T-helper 2 cell treated with Interferon-gamma antibody and Interleukin-4, amounts not matched to agents 5 μg/mL and 100 μg/mL, for 36 hours (primary cell): ENCODE measurements around the gene TEAD4.
A peak's percentile ranks its signal among the peaks of the same experiment; 100 is the strongest.

Experiments
- DNase-seq: peaks from one replicate; pipeline ENCODE4 v3.0.0; 2021; ENCODE audit warnings: low spot score
- H3K27ac Mint-ChIP-seq: one replicate; pipeline ENCODE4 v1.8.0; 2021; ENCODE audit warnings: mild to moderate bottlenecking, mixed read lengths
- H3K27me3 Mint-ChIP-seq: one replicate; pipeline ENCODE4 v1.8.0; 2021; ENCODE audit warnings: low read depth, mixed read lengths
- H3K36me3 Mint-ChIP-seq: one replicate; pipeline ENCODE4 v1.8.0; 2021; ENCODE audit warnings: low read depth, mixed read lengths
- H3K4me1 Mint-ChIP-seq: one replicate; pipeline ENCODE4 v1.8.0; 2021; ENCODE audit warnings: low read depth, mixed read lengths
- H3K4me3 Mint-ChIP-seq: one replicate; pipeline ENCODE4 v1.8.0; 2022; ENCODE audit warnings: mild to moderate bottlenecking, moderate library complexity, mixed read lengths
- H3K9me3 Mint-ChIP-seq: one replicate; pipeline ENCODE4 v1.8.0; 2021; ENCODE audit warnings: mixed read lengths

The TEAD4 gene

GRCh38 chr12:3035815-3036702 is 76.9 kb downstream of the TEAD4 start:
- Mint-ChIP-seq H3K4me1 (no peaks in the 10 kb centered on the region), H3K4me3 (no peak overlapping the region), H3K9me3 (no peaks in the 10 kb centered on the region), H3K27ac (no peak overlapping the region), H3K36me3 (no peaks in the 10 kb centered on the region), H3K27me3 (no peaks in the 10 kb centered on the region)
- no peak for DNase-seq

GRCh38 chr12:3036901-3037600 is 77.9 kb downstream of the TEAD4 start:
- H3K4me3 Mint-ChIP-seq, result no peak overlapping the region
- H3K27ac Mint-ChIP-seq, result no peak overlapping the region
- no peaks in the 10 kb centered on the region for H3K9me3 Mint-ChIP-seq
- H3K4me1 Mint-ChIP-seq, result no peaks in the 10 kb centered on the region
- H3K36me3 Mint-ChIP-seq, result no peaks in the 10 kb centered on the region
- DNase-seq, result no peak
- H3K27me3 Mint-ChIP-seq, result no peaks in the 10 kb centered on the region

- no peak for DNase-seq
- no peak overlapping the region for H3K4me3 Mint-ChIP-seq
- no peaks in the 10 kb centered on the region for H3K9me3 Mint-ChIP-seq
- no peaks in the 10 kb centered on the region for H3K36me3 Mint-ChIP-seq
- H3K4me1 Mint-ChIP-seq, result no peaks in the 10 kb centered on the region
- H3K27me3 Mint-ChIP-seq, result no peaks in the 10 kb centered on the region
- H3K27ac Mint-ChIP-seq, result no peak overlapping the region
Measured at GRCh38 chr12:3038166-3038565, 79.0 kb downstream of the TEAD4 start.

- no peak overlapping the region for H3K4me3 Mint-ChIP-seq
- DNase-seq, result no peak
- H3K36me3 Mint-ChIP-seq, result no peaks in the 10 kb centered on the region
- H3K27me3 Mint-ChIP-seq, result no peaks in the 10 kb centered on the region
- H3K9me3 Mint-ChIP-seq, result no peaks in the 10 kb centered on the region
- H3K4me1 Mint-ChIP-seq, result no peaks in the 10 kb centered on the region
- no peak overlapping the region for H3K27ac Mint-ChIP-seq
Measured at GRCh38 chr12:3038926-3039510, 79.8 kb downstream of the TEAD4 start.

- Mint-ChIP-seq H3K36me3 (no peaks in the 10 kb centered on the region), H3K4me3 (no peak overlapping the region), H3K9me3 (no peaks in the 10 kb centered on the region), H3K27ac (no peak overlapping the region), H3K27me3 (no peaks in the 10 kb centered on the region), H3K4me1 (no peaks in the 10 kb centered on the region)
- no peak for DNase-seq
Measured at GRCh38 chr12:3040026-3040656, 80.9 kb downstream of the TEAD4 start.

GRCh38 chr12:3040663-3041544 is 81.7 kb downstream of the TEAD4 start:
- no peak for DNase-seq
- Mint-ChIP-seq H3K9me3 (no peaks in the 10 kb centered on the region), H3K4me1 (no peaks in the 10 kb centered on the region), H3K36me3 (no peaks in the 10 kb centered on the region), H3K27ac (no peak overlapping the region), H3K4me3 (no peak overlapping the region), H3K27me3 (no peaks in the 10 kb centered on the region)

GRCh38 chr12:3041558-3042164 is 82.5 kb downstream of the TEAD4 start:
- Mint-ChIP-seq H3K36me3 (no peaks in the 10 kb centered on the region), H3K4me3 (no peak overlapping the region), H3K4me1 (no peaks in the 10 kb centered on the region), H3K9me3 (no peaks in the 10 kb centered on the region), H3K27ac (no peak overlapping the region), H3K27me3 (no peaks in the 10 kb centered on the region)
- DNase-seq, result peak; percentile 36

- no peaks in the 10 kb centered on the region for H3K9me3 Mint-ChIP-seq
- no peaks in the 10 kb centered on the region for H3K4me1 Mint-ChIP-seq
- no peak overlapping the region for H3K4me3 Mint-ChIP-seq
- no peak for DNase-seq
- no peaks in the 10 kb centered on the region for H3K36me3 Mint-ChIP-seq
- H3K27me3 Mint-ChIP-seq, result no peaks in the 10 kb centered on the region
- H3K27ac Mint-ChIP-seq, result no peak overlapping the region
Measured at GRCh38 chr12:3042394-3042793, 83.2 kb downstream of the TEAD4 start.

GRCh38 chr12:3042826-3043225 is 83.6 kb downstream of the TEAD4 start:
- DNase-seq, result no peak
- Mint-ChIP-seq H3K36me3 (no peaks in the 10 kb centered on the region), H3K27me3 (no peaks in the 10 kb centered on the region), H3K9me3 (no peaks in the 10 kb centered on the region), H3K27ac (no peak overlapping the region), H3K4me3 (no peak overlapping the region), H3K4me1 (no peaks in the 10 kb centered on the region)

GRCh38 chr12:3043406-3043805 is 84.2 kb downstream of the TEAD4 start:
- Mint-ChIP-seq H3K4me1 (no peaks in the 10 kb centered on the region), H3K4me3 (no peak overlapping the region), H3K27me3 (no peaks in the 10 kb centered on the region), H3K9me3 (no peaks in the 10 kb centered on the region), H3K27ac (no peak overlapping the region), H3K36me3 (no peaks in the 10 kb centered on the region)
- DNase-seq, result no peak

- no peaks in the 10 kb centered on the region for H3K9me3 Mint-ChIP-seq
- no peaks in the 10 kb centered on the region for H3K27me3 Mint-ChIP-seq
- no peak overlapping the region for H3K4me3 Mint-ChIP-seq
- H3K27ac Mint-ChIP-seq, result no peak overlapping the region
- DNase-seq, result no peak
- no peaks in the 10 kb centered on the region for H3K36me3 Mint-ChIP-seq
- H3K4me1 Mint-ChIP-seq, result no peaks in the 10 kb centered on the region
Measured at GRCh38 chr12:3044141-3044630, 85.0 kb downstream of the TEAD4 start.

GRCh38 chr12:3045494-3045893 is 86.3 kb downstream of the TEAD4 start:
- DNase-seq, result no peak
- Mint-ChIP-seq H3K4me3 (no peak overlapping the region), H3K27ac (no peak overlapping the region), H3K9me3 (no peaks in the 10 kb centered on the region), H3K4me1 (no peaks in the 10 kb centered on the region), H3K27me3 (peaks cover 7% of the 10 kb centered on the region), H3K36me3 (no peaks in the 10 kb centered on the region)

GRCh38 chr12:3045989-3046388 is 86.8 kb downstream of the TEAD4 start:
- H3K36me3 Mint-ChIP-seq, result no peaks in the 10 kb centered on the region
- no peak overlapping the region for H3K27ac Mint-ChIP-seq
- DNase-seq, result no peak
- H3K4me1 Mint-ChIP-seq, result no peaks in the 10 kb centered on the region
- no peak overlapping the region for H3K4me3 Mint-ChIP-seq
- H3K9me3 Mint-ChIP-seq, result no peaks in the 10 kb centered on the region
- peaks cover 7% of the 10 kb centered on the region for H3K27me3 Mint-ChIP-seq
